GM19025 (cell line): ENCODE results near the gene TTC23.
"Not testable (repeated sequence)": the region's sequence is repeated elsewhere in the genome, so short reads cannot be mapped to it uniquely, and the experiment has no call there.

ENCODE experiments used
- ATAC-seq: cut with Tn5 transposase; IDR thresholded peaks from one replicate; pipeline ENCODE4 v1.9.1; 2021; ENCODE audit warnings: mild to moderate bottlenecking, low read depth, moderate library complexity; ENCODE audit not compliant: unreplicated experiment

Gene TTC23

DNA sequence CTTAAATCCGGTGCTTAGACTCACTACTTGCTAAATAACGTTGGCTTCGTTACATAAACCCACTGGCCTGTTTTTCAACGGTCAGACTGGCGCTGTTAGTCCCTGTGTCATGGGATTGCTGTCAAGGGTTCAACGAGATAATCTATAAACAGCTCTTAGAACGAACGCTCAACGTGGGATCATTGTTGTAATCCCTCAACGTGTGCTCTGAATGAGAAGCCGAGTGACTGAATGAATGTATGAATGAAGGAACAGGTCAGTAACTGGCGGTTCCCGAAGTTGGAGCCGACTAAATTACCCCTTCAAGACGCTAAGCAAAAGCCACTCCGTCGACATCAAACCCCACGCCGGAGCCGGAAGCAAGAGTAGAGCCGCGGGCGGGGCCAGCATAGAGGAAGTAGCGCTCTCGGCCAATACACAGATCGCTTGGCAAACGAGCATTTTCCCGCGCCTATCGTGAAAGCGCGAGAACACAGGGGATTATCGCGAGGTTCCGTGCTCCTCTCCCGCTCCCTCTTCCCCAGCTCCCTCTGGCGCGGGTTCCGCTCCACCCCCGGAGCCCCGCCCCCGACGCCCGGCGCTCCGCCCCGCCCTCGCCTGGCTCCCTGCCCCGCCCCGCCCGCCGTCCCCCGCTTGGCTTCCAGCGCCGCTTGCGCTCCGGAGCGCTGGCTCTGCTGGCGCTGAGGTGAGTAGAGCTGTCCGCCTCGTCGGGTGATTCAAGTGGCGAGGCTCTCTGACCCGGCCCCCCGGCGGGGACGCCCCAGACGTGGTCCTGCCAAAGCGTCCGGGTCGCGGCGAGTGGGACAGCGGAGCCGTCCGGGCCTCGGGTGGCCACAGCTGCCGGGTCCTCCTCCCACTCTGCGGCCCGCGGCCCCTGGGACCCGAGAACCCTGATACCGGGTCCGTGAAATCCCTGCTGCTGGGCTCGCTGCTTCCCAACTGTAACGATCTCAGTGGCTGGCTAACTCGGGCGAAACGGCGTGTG lies 1.8 kb upstream of the TTC23 start, which contains the start of gene LRRC28:
LRRC28 (plus strand) TSS at position 625 of the 985 bp plus-strand sequence. CDS start 4,477 bp downstream, outside the sequence.
- ATAC-seq: peak; percentile 91

DNA sequence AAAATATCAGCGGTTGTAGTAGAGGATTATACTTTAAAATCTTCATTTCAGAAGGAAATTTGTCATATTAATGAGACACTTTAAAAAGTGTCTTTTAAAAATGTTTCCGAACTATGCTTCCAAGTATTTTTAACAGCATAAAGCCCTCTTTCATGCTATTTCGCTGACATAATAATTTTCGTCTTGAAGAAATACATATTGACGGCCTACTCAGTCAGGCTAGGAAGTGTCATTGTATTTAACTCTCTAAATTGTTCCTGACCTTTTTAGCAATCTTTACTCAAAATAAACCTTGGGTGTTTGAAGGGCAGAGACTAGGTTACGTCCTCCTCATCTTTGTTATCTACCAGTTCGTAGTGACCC lies 1.1 kb upstream of the TTC23 start:
- ATAC-seq: no peak

DNA sequence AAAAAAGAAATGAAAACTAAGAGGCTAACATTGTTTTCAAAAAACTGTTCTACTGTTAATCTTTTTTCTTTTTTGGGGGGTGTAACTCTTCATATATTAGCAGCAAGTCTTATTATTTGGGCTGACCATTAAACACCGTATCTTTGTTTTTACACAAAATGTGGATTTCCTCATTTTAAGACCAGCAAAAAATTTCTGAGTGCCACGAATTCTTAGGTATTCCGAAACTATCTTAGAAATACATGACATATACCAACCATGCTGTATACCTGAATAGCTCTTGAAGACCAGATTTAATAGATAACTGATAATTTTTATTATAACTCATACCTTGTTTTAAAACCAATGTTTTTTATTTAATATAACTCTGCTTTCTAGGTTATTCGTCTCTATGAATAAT lies 620 bp upstream of the TTC23 start:
- no peak for ATAC-seq

DNA sequence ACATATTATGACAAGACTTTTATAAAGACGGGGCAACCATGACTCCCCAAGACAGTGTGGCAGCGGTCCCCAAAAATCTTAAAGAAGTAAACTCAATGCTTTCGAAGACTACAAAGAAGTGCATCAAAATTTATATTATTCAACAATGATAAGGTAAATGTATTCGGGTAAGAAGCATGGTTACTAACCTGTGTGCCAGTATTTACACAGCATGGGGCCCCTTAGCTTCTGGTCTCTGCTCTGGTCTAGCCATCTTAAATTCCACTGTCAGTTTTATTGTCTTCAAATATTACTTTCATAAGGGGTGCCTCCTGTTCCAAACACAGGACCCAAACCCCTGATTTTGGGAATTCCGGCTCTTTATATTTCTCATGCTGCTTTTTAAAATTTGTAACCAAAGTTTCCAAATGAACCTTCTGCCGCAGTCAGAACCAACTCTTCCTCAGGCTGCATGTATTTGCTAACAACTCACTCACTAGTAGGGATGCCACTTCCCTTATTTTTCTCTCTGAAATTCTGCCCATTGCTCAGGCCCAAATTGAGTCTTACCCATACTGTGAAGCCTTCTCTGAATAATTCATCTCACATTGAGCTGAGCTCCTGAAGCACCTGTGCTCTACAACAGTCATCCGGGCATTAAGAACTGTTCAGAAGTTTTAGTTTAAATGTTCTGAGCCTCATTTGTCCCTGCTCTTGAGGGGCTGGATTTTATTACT lies 1.2 kb downstream of the TTC23 start:
- no peak for ATAC-seq

DNA sequence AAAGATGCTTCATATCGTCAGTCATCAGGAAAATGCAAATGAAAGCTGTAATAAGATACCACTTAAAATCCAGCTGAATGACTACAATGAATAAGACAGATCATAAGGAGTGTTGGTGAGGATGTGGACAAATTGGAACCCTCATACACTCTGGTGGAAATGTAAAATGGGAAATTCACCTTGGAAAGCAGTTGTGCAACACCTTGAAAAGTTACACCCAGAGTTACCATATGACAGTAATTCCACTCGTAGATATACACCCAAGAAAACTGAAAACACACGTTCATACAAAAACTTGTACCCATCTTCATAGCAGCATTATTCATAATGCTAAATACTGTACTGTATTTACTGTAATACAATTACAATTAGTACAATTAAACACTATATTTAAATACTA lies 2.3 kb downstream of the TTC23 start:
- ATAC-seq: no peak

DNA sequence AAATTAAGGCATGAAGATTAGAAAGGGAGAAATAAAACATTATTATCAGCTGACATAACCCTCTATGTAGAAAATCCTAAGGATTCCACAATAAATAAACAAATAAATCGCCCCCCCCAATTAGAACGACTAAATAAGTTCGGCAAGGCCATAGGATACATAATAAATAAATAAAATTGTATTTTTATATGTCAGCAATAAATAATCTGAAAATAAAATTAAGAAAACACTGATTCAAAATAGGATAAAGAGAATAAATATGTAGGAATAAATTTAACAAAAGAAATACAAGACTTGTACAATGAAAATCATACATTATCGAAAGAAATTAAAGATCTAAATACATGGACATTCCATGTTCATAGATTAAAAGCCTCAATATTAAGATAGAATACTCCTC lies 5.1 kb downstream of the TTC23 start:
- no peak for ATAC-seq

DNA sequence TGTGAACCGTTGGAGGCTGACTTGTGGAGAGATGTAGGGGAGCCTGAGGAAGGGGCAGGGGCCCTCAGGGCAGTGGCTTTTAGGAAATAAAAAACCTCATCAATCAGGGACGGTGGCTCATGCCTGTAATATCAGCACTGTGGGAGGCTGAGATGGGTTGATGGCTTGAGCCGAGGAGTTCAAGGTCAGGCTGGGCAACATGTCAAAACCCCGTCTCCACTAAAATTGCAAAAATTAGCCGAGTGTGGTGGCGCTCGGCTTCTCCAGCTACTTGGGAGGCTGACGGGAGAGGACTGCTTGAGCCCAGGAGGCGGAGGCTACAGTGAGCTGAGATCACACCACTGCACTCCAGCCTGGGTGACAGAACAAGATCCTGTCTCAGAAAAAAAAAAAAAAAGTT lies 7.6 kb downstream of the TTC23 start:
- ATAC-seq: no peak

DNA sequence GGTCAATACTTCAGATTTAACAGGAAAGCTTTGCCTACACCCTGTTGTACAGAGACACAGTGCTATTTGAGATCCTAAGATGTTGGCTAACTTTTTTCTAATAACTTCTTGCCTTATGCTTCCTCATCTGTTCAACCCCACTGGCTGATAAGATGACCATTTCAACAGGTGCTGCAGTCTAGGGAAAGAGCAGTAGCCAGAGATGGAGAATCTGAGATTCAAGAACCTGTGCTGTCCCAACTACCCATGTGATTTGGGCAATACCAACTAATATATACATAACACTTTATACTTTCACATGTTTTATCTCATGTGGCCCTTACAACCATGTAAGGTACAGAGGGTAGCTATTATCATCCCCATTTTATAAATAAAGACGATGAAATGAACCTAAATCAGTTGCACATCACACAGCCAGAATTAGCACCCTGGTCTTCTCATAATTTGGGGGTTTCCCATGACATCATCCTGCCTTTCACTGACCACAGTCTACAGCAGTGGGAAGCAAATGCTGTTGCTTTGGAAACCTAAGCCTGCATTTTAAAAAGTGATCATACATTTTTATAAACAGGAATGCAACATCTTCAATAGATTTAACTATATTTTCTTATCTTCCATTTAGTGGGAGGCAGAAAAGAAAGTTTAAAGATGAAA lies 9.7 kb downstream of the TTC23 start:
- peak; percentile 98 for ATAC-seq

DNA sequence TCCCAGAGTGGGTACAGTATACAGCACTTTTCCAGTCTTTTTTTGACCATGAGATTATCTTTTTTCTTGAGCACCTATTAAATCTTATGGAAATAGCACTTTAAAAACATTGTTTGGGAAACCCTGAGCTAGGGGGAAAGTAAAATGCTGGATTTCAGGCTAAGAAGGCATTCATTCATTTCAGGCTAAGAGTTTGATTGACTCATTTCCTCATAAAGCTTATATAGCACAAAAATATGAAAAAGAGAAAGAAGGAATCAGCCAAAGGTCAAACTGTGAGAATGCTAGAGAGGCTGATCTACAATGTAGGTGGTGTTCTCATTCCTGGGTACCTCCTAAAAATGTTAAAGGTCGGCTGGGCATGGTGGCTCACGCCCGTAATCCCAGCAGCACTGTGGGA lies 10.5 kb downstream of the TTC23 start:
- ATAC-seq: no peak

DNA sequence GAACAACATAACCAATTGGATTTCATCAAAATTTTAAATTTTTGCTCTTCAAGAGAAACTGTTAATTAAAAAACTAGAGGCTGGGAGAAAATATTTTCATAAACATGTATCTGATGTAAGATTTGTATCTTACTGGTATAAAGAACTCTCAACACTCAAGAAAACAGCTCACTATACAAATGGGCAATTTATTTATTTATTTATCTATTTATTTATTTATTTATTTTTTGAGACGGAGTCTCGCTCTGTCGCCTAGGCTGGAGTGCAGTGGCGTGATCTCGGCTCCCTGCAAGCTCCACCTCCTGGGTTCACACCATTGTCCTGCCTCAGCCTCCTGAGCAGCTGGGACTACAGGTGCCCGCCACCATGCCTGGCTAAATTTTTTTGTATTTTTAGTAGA lies 15.2 kb downstream of the TTC23 start:
- not testable (repeated sequence) for ATAC-seq

DNA sequence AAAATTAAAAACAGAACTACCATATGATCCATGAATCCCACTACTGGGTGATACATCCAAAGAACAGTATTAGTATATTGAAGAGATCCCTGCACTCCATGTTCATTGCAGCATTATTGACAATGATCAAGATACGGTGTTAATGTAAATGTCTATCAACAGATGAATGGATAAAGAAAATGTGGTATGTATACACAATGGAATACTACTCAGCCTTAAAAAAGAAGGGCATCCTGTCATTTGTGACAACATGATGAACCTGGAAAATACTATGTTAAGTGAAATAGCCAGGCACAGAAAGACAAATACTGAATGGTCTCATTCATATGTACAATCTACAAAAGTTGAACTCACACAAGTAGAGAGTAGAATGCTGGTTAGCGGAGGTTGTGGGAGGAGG lies 16.6 kb downstream of the TTC23 start:
- no peak for ATAC-seq

DNA sequence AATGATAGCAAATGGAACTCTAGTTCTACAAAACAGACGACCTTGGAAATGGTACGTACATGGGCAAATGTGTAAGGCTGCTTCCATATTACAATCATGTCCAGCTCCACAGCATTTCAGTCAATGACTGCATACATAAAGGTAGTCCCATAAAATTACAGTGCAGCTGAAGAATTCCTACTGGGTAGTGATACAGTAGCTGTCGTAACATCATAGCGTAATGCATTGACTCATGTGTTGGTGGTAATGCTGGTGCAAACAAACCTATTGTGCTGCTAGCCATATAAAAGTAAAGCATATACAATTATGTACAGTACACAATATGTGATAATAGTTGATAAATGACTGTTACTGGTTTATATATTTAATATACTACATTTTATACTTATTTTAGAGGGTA lies 18.5 kb downstream of the TTC23 start:
- no peak for ATAC-seq

DNA sequence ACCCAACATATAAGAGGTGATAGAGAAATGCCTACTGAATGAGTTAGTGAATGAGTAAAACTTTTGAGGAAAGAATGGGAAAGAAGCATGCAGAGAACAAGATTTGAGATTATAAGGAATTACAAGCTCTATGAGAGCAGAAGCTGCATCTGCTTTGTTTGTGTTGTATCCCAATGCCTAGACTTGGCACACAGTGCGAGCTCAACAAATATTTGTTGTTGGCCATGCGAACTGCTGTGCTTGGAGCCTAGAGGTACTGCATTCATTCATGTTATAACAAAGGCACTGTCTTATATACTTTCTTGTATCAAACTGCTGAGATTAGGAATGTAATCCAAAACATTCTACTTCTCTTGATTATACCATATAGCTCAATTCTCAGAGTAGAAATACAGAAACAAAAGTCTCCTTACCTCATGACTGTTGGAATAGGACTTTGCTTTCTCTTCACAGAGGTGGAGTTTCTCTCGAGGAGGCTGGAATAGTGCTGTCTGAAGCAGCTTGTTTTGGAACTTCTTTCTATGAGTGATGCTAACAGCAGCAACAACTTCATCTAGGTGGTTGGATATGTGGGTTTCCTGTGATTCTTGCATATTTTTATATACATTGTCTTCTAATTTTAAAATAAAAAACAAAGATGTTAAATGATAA lies 21.1 kb downstream of the TTC23 start:
- no peak for ATAC-seq

DNA sequence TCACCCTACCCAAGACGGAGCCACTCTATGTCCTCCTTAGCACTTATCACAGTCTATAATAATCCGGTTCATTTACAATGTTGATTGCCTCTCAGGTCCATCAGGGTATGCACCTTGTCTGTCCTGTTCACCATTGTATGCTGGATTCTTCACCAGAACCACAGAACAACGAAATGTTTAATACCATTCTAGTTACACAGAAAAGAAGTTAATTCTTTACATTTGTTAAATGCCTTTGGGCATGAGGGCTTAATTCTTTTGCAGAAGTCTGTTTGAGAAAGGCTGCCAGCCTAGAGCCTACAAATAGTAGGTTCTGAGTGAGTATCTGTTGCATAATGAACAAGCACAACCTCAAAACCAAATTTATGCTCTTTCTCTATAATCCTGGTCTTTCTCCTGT lies 22.6 kb downstream of the TTC23 start:
- ATAC-seq: no peak

DNA sequence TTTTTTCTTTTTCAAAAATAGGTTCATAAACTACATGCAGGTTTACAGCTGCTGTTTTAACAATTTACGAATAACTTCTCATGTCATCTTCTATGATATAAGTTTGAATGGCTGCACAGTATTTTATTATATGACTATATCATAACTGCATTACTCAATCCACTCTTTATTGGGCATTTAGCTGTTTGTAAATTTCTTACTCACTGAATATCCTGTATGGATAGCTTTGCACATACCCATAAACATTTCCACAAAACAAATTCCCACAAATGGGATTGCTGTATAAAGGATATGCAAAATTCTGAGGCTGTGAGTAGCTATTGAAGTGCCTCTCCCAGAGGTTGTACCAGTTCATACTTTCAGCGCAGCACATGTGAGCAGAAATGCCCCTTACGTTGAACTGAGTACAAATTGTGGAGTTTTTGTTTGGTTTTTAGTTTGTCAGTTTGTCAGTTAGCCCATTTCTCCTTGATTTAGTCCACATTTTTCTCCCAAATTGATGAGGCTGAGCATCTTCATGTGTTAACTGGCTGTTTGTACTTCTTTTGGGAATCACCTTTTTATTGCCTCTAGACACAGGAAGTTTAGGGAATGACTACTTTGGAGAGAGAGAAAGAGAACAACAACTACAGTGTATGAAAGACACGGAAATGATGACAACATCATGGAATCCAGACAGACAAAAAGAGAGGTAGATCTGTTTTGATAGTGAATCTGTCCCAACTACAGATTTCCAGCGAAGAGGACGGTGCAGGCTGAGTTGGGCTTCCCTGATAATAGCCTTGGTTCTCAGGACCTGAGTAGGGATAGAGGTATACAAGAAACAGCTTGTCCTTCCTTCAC lies 24.8 kb downstream of the TTC23 start:
- ATAC-seq: no peak

DNA sequence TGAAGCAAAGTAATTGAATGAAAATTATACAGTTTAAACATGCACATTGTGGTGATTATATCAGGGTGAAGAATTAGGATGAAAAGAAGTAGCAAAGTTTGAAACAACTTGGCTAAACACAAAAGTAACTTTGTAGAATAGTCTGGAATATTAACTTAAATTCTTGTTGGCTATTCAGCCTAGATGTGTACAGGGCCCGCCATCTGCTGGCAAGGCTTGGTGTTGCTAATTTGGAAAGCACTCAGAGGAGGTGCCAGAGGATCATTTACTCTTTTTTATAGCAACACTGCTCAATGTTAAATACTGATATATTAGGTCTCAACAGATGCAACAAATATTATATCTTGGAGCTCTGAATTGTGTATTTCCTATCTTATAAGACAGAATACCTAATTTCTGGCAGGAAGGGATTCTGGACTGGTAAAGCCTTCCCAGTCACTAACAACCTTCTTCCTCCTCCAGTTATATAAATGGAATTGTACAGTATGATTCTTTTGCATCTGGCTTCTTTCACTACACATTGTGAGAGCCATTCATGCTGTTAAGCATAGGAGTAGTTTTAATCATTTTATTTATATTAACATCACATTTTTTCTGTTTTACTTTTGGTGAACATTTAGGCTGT lies 36.1 kb downstream of the TTC23 start:
- ATAC-seq: no peak

DNA sequence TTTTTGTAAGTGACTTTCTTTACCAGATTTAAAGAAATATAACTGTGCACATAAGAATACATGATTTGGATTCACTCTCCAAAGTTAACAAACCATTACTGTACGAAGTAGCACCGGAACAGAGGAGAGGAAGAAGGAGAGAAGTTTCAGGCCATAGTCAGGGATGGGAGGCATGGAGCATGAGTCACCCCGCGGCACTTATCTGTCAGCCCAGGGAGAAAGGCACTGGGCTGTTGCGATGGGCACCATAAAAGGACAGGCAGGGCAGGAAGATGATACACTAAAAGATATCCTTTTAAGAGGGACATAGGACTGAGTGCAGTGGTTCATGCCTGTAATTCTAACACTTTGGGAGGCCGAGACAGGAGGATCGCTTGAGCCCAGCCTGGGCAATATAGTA lies 37.0 kb downstream of the TTC23 start:
- ATAC-seq: no peak

DNA sequence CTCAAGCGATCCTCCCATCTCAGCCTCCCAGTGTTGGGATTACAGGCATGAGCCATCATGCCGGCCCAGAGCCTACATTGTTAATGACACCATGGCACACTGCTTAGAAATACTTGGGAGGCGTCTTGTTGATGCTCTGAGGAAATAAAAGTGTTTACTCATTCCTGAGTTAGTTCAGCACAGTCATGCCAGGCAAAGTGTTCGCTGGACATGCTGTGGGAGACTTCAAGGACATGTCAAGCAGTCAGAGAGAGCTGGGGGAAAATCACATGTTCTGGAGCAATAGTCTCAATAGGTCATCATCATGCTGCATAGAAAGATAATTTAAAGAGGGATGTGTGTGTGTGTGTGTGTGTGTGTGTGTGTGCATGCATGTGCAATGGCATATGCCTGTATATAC lies 37.5 kb downstream of the TTC23 start:
- no peak for ATAC-seq

DNA sequence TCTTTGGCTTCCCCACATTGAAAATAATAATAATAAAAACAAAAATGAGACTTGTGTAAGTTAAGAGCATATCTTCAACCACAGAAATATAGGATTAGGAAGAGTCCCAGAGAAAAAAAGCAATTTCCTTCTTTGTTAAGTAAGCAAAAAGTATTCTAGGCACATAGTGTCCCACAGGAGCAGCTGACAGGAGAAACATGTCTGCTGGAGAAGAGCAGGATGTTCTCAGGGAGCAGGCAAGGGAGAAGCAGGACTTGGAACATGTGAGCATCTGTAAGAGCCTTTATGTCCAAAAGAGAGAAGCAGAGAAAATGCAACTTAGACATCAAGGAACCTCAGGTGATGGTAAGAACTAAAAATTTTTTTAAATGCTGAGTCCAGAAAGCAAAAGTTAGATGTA lies 39.0 kb downstream of the TTC23 start:
- ATAC-seq: no peak
